B cell (primary cell): ENCODE results near the gene PDE4B. TPM values are rescaled to one million over a fixed set of nuclear protein-coding genes. Genes with fewer than 3 reads are reported as not detected.

Experiments used
- ATAC-seq: fragments of 200-7000 bp; cut with Tn5 transposase; one replicate; pipeline ENCODE4 v1.10.0; 2021; ENCODE audit warnings: low read depth, mild to moderate bottlenecking, moderate number of reproducible peaks, moderate library complexity
- CTCF ChIA-PET: fragments of 350-600 bp; sonication (Branson Sonifier 250); formaldehyde crosslinking; loops from one replicate; lab custom pipeline; 2021; ENCODE audit warnings: antibody characterized with exemption, inconsistent platforms; lab: Charles Lee
- POLR2A ChIA-PET: fragments of 350-600 bp; sonication (Branson Sonifier 250); formaldehyde crosslinking; loops from one replicate; lab custom pipeline; 2021; ENCODE audit warnings: antibody characterized with exemption; lab: Charles Lee
- DNase-seq: peaks from one replicate; pipeline ENCODE4 v3.0.0; 2013
- H2AFZ ChIP-seq: 2 replicates; pipeline ENCODE4 v1.6.1; 2012; ENCODE audit warnings: mild to moderate bottlenecking, low read depth, low read length; ENCODE audit not compliant: insufficient read depth, poor library complexity, severe bottlenecking
- H3K27ac ChIP-seq, 2 donors: 1 replicate in 1 of 2; 2 replicates in 1 of 2; pipeline ENCODE4 v1.5.1; 2012 to 2013; ENCODE audit warnings: low read length in 2 of 2, mild to moderate bottlenecking in 2 of 2, moderate library complexity in 1 of 2
- H3K27me3 ChIP-seq, 4 experiments: fragments of 200-600 bp in 1 of 4; sonication (generic) in 1 of 4; replicated peaks in 1 of 4; 1 replicate in 2 of 4; 2 replicates in 2 of 4; pipeline versions ENCODE4 v1.6.1 to v1.7.0; 2013 to 2016; ENCODE audit warnings: low read length in 3 of 4, mild to moderate bottlenecking in 2 of 4, mixed read lengths in 1 of 4, moderate library complexity in 1 of 4; ENCODE audit not compliant: insufficient read depth in 4 of 4, control insufficient read depth in 3 of 4; ENCODE audit errors: control extremely low read depth in 1 of 4
- H3K36me3 ChIP-seq, 2 experiments: replicated peaks in 1 of 2; 1 replicate in 1 of 2; 2 replicates in 1 of 2; pipeline versions ENCODE4 v1.6.1 to v1.7.1; 2013; ENCODE audit warnings: low read length in 1 of 2; ENCODE audit not compliant: insufficient read depth in 2 of 2, control insufficient read depth in 1 of 2; ENCODE audit errors: control extremely low read depth in 1 of 2, extremely low read depth in 1 of 2
- H3K4me1 ChIP-seq, 2 donors: fragments of 200-600 bp in 1 of 2; sonication (generic) in 1 of 2; 1 replicate in 1 of 2; 2 replicates in 1 of 2; pipeline versions ENCODE4 v1.5.1 to v1.6.1; 2013 to 2017; ENCODE audit warnings: low read length in 2 of 2; ENCODE audit not compliant: control insufficient read depth in 2 of 2, insufficient read depth in 2 of 2
- H3K4me2 ChIP-seq: replicated peaks from 2 replicates; pipeline ENCODE3; 2012; ENCODE audit warnings: mild to moderate bottlenecking, low read depth, low read length; ENCODE audit not compliant: poor library complexity, severe bottlenecking
- H3K4me3 ChIP-seq, 5 experiments: fragments of 200-600 bp in 1 of 5; sonication (generic) in 1 of 5; 1 replicate in 3 of 5; 2 replicates in 2 of 5; pipeline versions ENCODE4 v1.5.1 to v1.7.0; 2011 to 2016; ENCODE audit warnings: low read length in 4 of 5, mild to moderate bottlenecking in 4 of 5, low read depth in 2 of 5, control low read depth in 1 of 5, moderate library complexity in 1 of 5; ENCODE audit not compliant: insufficient read depth in 1 of 5; ENCODE audit errors: control extremely low read depth in 1 of 5, extremely low read depth in 1 of 5
- H3K79me2 ChIP-seq: fragments of 200-600 bp; sonication (generic); one replicate; pipeline ENCODE4 v1.6.0; 2016; ENCODE audit warnings: low read length; ENCODE audit not compliant: control insufficient read depth, insufficient read depth
- H3K9ac ChIP-seq: fragments of 200-600 bp; sonication (generic); 2 replicates; pipeline ENCODE4 v1.6.1; 2017; ENCODE audit warnings: mild to moderate bottlenecking, low read length, moderate library complexity
- H3K9me3 ChIP-seq, 3 donors: one replicate each; pipeline versions ENCODE4 v1.6.1 to v1.7.1; 2013; ENCODE audit warnings: low read length in 2 of 3; ENCODE audit not compliant: control insufficient read depth in 2 of 3, insufficient read depth in 1 of 3; ENCODE audit errors: control extremely low read depth in 1 of 3
- H4K20me1 ChIP-seq: 2 replicates; pipeline ENCODE4 v1.6.0; 2012; ENCODE audit warnings: mild to moderate bottlenecking, low read length; ENCODE audit not compliant: insufficient read depth, control insufficient read depth, poor library complexity, severe bottlenecking
- H3K27ac Mint-ChIP-seq: one replicate; pipeline ENCODE4 v1.8.0; 2021; ENCODE audit warnings: mixed read lengths
- H3K27me3 Mint-ChIP-seq: one replicate; pipeline ENCODE4 v1.8.0; 2021; ENCODE audit warnings: mixed read lengths
- H3K4me1 Mint-ChIP-seq: one replicate; pipeline ENCODE4 v1.8.0; 2021; ENCODE audit warnings: mixed read lengths
- H3K4me3 Mint-ChIP-seq: one replicate; pipeline ENCODE4 v1.8.0; 2021; ENCODE audit warnings: mixed read lengths
- H3K9me3 Mint-ChIP-seq: one replicate; pipeline ENCODE4 v1.8.0; 2022; ENCODE audit warnings: mixed read lengths; ENCODE audit not compliant: insufficient read depth
- EZH2 ChIP-seq: IDR thresholded peaks from 2 replicates; pipeline ENCODE4 v1.6.1; 2012; ENCODE audit warnings: borderline replicate concordance, low read depth, mild to moderate bottlenecking, moderate library complexity, low read length; ENCODE audit not compliant: insufficient read depth, poor library complexity, severe bottlenecking
- WGBS: methylation state at CpG from one replicate; pipeline ENCODE4 v1.1.5; 2013; ENCODE audit warnings: missing lambda C conversion rate; ENCODE audit not compliant: insufficient coverage; 5-methylcytosine and 5-hydroxymethylcytosine counted together
- intact Hi-C: fragments of 100-400 bp; cut with micrococcal nuclease; formaldehyde crosslinking; loops from one replicate; pipeline ENCODE4 v1.10.0; 2022
- polyA plus RNA-seq: library from polyadenylated mRNA; depleted of rRNA; stranded (reverse); fragments of >200 nt; gene quantifications from 2 replicates; pipeline ENCODE4 v1.2.3, GENCODE V29; 2012
- total RNA-seq, 2 donors: library from RNA; stranded (reverse); fragments of 120-200 nt in 1 of 2; gene quantifications; 1 replicate in 1 of 2; 2 replicates in 1 of 2; pipeline versions ENCODE4 v1.2.3 to v1.2.4, GENCODE V29; 2013 to 2022
- TF ChIP-seq, protein P1 (sequence below): fragments of 200-600 bp; IDR thresholded peaks from one replicate; pipeline ENCODE4 v1.8.0; 2022; ENCODE audit warnings: antibody characterized with exemption, mild to moderate bottlenecking

The PDE4B gene
- total and polyA plus RNA-seq, 2 donors (not counting 1 experiment from before 2014, with no cell fraction given): 63.7 to 242 TPM

DNA sequence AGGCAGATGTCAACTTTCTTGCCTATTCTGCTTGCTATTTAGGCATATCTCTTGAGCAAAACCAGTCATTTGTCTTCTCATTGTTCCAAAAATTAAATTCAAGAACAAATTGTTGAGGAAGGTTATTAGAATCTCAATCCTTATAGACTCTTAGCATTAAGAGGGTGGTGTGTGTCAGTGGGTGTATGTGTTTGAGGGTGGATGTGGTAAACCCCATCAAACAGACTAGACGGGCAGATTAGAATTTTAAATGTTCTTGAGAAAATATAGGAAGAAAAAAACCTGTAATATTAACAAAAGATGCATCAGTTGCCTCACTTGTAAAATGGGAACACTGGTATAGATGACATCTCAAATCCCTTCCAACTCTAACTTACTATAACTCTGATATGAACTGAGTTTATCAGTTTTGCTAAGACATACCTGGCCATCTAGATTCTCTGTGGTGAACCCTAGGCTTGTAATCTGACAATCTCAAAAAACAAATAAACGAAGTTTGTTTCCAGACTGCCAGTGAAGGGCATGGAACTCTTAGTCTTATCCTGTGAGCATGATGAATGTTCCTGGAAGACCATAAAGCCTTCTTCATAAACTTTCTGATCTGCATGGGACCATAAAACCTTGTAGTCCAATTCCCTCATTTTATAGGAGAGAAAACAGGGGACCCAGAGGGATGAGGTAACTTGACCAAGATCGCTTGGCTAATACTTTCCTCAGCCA lies 564.9 kb downstream of the PDE4B start:
- Mint-ChIP-seq H3K4me1 (peaks cover 86% of the 10 kb centered on the region), H3K4me3 (no peak overlapping the region), H3K27ac (no peak overlapping the region), H3K9me3 (no peaks in the 10 kb centered on the region), H3K27me3 (no peaks in the 10 kb centered on the region)
- CTCF ChIA-PET: interaction anchor here (1.2 to 9.0 kb wide), 5 partner anchors 13 to 104 kb away, joined by 3 to 79 read pairs (median 3); no protein-coding TSS in a partner anchor
- Histone ChIP-seq H3K36me3 (peaks cover 27 to 76% of the 10 kb centered on the region in 2 experiments), H3K4me2 (no peak overlapping the region), H2AFZ (no peak overlapping the region), H3K27ac (peak overlapping the region in 1 of 2 donors; percentile 60), H3K4me1 (peaks cover 44 to 54% of the 10 kb centered on the region in 2 donors), H3K79me2 (peaks cover 98% of the 10 kb centered on the region), H3K9ac (no peak overlapping the region), H3K9me3 (no peaks in the 10 kb centered on the region), H3K27me3 (no peaks in the 10 kb centered on the region), H3K4me3 (no peak overlapping the region), H4K20me1 (peaks cover 11% of the 10 kb centered on the region)
- TF ChIP-seq EZH2: no peak
- TF ChIP-seq, protein P1, sequence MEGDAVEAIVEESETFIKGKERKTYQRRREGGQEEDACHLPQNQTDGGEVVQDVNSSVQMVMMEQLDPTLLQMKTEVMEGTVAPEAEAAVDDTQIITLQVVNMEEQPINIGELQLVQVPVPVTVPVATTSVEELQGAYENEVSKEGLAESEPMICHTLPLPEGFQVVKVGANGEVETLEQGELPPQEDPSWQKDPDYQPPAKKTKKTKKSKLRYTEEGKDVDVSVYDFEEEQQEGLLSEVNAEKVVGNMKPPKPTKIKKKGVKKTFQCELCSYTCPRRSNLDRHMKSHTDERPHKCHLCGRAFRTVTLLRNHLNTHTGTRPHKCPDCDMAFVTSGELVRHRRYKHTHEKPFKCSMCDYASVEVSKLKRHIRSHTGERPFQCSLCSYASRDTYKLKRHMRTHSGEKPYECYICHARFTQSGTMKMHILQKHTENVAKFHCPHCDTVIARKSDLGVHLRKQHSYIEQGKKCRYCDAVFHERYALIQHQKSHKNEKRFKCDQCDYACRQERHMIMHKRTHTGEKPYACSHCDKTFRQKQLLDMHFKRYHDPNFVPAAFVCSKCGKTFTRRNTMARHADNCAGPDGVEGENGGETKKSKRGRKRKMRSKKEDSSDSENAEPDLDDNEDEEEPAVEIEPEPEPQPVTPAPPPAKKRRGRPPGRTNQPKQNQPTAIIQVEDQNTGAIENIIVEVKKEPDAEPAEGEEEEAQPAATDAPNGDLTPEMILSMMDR: no peak
- POLR2A ChIA-PET: interaction anchor here (0.7 kb wide), 2 partner anchors 57 to 60 kb away, joined by 3 to 7 read pairs; no protein-coding TSS in a partner anchor
- DNase-seq: no peak
- no peak for ATAC-seq
- 100% methylated on average over 2 of the region's 3 CpGs for WGBS
- intact Hi-C loops: no loop called here

DNA sequence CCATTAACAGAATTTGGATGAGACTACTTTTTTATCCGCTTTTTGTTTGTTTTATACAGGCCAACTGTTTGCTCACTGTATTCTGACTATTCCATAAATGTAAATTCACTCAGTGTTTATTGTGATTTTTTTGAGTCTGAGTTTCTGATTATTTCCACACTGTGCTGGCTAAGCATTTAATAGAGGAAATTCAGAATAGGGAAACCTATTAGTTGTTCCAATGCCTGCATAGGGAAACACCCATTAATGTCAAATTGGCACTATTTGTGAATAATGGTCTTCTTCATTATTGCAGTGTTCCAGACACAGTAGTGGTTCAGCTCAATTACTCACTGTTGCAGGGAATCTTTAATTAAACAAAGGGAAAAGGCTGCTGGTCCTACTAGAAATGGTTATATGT lies 566.6 kb downstream of the PDE4B start:
- ATAC-seq (no peak), DNase-seq (no peak)
- Histone ChIP-seq H3K4me1 (peaks cover 31 to 39% of the 10 kb centered on the region in 2 donors), H3K36me3 (peaks cover 27 to 88% of the 10 kb centered on the region in 2 experiments), H2AFZ (no peak overlapping the region), H3K4me3 (no peak overlapping the region), H3K27me3 (no peaks in the 10 kb centered on the region), H3K79me2 (peaks cover 91% of the 10 kb centered on the region), H3K9ac (no peak overlapping the region), H3K9me3 (no peaks in the 10 kb centered on the region), H3K4me2 (peak overlapping the region; percentile 54), H3K27ac (peak overlapping the region in 1 of 2 donors; percentile 78), H4K20me1 (peaks cover 11% of the 10 kb centered on the region)
- no CpG with 5 or more reads among the region's 1 CpG for WGBS
- peaks cover 83% of the 10 kb centered on the region for H3K4me1 Mint-ChIP-seq
- H3K27me3 Mint-ChIP-seq: no peaks in the 10 kb centered on the region
- peak overlapping the region; percentile 12 for H3K4me3 Mint-ChIP-seq
- ChIA-PET CTCF (interaction anchor here (1.0 to 9.0 kb wide), 9 partner anchors 8 to 106 kb away, joined by 3 to 79 read pairs (median 9); no protein-coding TSS in a partner anchor), POLR2A (no interaction called here)
- H3K27ac Mint-ChIP-seq: no peak overlapping the region
- H3K9me3 Mint-ChIP-seq: no peaks in the 10 kb centered on the region
- no peak for TF ChIP-seq EZH2
- TF ChIP-seq, protein P1: no peak
- intact Hi-C loops: loop anchor here (1.0 kb wide), 1 partner anchor 10 kb away; no protein-coding TSS in a partner anchor
